Amniotic epithelial cell (primary cell): ENCODE data around the gene CYYR1.
A peak's percentile ranks its signal among the peaks of the same experiment; 100 is the strongest.
"Not testable (repeated sequence)": the region's sequence is repeated elsewhere in the genome, so short reads cannot be mapped to it uniquely, and the experiment has no call there.

Source experiments
- DNase-seq: peaks from one replicate; pipeline ENCODE4 v3.0.0-alpha.2; 2010; ENCODE audit warnings: low read depth

CYYR1 gene

DNA sequence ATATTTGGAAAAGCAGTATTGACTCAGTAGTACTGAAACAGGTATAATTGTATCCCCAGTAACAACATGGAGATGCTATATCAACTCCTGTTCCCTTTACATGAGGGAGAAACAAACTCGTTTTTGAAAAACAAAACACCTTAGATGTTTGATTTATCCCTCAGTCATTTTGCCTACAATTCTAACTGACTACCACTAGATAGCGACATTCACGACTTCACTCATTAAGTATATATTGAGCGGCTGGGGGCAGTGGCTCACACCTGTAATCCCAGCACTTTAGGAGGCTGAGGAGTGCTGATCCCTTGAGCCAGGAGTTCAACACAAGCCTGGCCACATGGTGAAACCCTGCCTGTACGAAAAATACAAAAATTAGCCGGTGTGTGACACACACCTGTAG lies 83.3 kb downstream of the CYYR1 start:
- DNase-seq: no peak

DNA sequence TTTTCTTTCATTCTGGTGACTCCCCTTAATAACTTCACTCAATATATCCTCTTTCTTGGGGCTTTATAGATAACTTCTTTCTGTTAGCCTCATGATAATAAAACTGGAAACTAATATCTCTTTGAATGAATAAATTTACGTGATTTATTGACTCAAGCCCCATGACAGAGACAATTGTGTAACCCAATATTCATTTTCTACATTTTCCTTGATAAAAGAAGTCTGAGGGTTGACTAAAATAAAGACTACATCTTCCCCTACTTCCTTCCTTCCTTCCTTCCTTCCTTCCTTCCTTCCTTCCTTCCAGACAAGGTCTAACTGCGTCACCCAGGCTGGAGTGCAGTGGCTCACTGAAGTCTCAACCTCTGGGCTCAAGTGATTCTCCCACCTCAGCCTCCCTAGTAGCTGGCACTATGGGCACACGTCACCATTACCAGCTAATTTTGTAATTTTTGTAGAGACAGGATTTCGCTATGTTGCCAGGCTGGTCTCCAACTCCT lies 85.1 kb downstream of the CYYR1 start:
- DNase-seq: no peak

DNA sequence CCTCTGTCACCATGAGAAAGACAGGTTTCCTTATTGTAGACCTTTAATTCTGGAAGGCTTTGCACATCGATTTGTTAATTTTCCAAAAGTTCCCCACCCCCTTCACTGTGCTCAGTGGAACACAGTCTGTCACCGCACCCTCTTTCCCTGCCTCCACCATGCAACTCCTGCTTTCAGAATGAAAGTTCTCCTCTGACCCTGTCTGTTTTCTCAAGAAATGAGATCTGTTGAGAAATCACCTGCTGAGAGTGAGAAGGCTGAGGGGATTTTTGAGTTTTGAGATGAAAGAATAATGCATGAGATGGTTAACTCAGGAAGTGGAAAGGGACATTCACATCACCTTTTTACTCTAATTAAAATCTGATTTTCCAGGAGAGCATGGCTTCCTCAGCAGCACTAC lies 99.6 kb downstream of the CYYR1 start:
- no peak for DNase-seq

DNA sequence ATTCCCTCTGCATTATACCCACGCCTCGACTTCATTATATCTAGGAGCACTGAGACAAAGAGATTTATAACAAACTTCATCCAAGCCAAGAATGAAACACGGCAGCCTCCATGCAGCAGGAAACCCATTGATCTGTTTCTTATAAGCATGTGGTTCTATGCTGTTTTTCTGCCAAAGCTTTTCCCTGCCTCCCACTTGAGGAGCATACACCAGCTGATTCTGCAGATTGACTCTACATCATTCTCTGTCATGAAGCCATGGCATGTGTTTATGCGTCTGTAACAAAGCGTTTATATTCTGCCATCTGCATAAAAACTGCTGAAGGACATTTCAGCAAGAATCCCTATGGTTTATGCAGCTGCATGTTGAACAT lies 102.0 kb downstream of the CYYR1 start:
- DNase-seq: no peak

DNA sequence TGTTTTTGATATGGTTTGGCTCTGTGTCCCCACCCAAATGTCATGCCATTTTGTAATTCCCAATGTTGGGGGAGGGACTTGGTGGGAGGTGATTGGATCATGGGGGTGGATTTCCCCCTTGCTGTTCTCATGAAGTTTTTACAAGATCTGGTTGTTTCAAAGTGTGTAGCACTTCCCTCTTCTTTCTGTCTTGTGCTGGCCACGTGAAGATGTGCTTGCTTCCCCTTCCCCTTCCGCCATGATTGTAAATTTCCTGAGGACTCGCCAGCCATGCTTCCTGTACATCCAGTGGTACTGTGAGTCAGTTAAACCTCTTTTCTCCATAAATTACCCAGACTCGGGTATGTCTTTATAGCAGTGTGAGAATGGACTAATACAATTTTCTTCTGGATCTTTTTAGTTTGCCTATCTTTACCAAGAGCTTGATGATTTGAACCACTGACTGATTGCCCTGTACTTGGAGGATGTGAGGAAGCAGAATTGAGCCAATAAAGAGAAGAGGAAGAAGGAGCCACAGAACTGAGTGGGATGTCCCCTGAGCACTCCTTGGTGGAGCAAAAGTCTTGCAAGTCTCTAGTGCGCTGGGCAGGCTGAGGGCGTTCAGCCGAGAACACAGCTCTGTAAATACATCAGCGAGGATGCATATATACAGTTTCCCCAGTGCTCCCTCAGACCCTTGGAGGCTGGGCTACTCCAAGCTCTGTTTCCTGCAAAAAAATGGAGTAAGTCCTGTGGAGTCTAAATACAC lies 102.6 kb downstream of the CYYR1 start:
- no peak for DNase-seq

DNA sequence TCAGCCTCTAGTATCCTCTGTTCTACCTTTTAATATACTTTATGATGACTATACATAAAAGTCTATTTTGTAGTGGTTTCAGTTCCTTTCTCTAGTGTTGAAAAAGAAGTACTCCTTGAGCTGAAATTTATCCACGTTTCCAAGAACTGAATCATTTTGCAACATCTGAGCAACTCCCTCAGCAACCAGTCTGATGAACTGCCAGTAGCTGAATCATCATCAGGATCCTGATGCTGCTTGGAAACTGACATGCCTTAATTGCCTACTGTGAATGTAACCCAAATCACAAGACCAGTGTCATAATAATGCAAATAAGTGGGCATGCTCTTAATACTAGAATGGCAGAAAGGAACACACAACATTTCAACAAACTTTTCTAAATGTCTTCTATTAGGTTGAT lies 103.3 kb downstream of the CYYR1 start:
- peak; percentile 85 for DNase-seq

DNA sequence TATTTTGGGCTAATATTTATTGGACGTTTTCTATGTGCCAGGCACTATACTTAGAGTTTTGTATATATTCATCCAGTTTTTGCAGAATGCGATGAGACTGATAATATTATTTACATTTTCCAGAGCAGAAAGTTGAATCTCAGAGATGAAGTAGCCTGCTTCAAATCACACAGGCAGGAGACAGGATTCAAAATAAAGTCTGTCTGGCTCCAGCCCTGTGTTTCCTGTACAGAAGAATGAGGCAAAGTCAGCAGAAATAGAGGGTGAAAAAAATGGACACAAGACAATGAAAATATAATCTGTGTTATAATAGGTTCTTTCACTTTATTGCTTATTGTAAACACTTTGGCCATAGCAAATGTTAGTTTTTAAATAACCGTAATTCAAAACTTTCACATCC lies 107.2 kb downstream of the CYYR1 start:
- no peak for DNase-seq

DNA sequence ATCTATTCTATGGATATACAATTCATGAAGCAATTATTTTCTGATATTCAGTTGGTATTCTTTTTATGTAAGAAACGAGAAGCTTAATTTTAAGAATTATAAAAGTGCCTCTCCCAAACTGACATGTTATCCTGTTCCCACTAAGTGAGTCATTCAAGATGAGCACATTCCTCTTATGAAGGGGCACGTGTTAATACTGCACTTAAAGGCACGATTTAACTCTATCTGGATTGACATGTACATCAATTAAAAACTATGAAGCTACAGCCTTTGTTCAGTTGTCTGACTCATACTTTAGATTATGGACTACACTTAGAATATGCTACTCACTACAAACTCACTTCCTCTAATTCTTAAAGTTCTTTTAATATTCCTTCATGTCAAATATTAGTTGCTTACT lies 111.6 kb downstream of the CYYR1 start:
- no peak for DNase-seq

DNA sequence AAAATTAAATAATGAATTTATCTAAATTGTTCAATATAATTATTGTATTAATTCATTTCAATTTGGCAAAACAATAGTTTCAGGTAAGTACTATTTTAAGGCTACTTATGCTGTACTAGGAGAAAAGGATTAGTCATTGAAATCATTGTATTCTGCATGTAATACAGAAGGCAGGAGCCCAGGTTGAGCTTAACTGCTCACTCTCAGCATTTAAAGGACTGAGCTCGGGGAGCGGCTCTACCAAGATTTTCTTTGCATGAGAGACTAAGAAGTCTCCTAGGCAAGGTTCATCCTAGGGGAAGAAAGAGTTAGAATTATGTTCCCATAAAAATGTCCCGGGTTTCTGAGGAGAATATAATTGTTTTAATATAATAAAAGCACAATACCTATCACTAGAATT lies 112.5 kb downstream of the CYYR1 start:
- DNase-seq: no peak

DNA sequence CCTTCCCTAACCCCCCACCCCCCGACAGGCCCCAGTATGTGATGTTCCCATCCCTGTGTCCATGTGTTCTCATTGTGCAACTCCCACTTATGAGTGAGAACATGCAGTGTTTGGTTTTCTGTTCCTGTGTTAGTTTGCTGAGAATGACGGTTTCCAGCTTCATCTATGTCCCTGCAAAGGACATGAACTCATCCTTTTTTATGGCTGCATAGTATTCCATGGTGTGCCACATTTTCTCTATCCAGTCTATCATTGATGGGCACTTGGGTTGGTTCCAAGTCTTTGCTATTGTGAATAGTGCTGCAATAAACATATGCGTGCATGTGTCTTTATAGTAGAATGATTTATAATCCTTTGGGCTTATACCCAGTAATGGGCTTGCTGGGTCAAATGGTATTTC lies 114.2 kb downstream of the CYYR1 start:
- DNase-seq: not testable (repeated sequence)

DNA sequence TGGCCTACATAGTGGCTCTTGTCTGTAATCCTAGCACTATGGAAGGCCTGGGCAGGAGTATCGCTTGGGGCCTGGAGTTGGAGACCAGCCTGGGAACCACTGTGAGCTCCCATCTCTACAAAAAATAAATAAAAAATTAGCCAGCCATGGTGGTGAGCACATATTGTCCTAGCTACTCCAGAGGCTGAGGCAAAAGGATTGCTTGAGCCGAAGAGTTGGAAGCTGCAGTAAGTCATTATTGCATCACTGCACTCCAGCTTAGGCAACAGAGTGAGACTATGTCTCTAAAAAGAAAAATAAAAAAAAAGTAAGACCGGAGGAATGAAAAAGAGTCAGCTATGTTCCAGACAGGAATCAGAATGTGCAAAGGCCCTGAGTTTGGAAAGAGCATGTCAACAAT lies 115.3 kb downstream of the CYYR1 start:
- DNase-seq: peak; percentile 81

DNA sequence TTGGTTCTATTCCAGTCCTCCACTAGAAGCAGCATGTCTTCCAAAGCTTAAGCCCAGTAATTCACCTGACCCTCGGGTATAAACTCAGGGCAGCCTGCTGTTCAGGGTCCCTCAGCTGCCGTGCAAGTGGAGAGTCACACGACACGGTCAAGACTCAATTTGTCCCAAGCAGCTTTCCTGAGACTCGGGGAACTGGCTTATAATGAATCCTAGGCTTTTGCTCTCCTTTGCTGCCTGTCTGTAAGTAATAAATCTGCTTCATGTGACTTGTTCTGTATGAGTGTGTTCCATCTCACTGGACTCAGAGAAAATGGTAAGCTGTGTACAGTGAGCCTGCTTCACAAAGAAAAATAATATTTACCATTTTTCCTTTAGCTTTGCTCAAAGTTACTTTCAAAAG lies 119.8 kb downstream of the CYYR1 start:
- no peak for DNase-seq

DNA sequence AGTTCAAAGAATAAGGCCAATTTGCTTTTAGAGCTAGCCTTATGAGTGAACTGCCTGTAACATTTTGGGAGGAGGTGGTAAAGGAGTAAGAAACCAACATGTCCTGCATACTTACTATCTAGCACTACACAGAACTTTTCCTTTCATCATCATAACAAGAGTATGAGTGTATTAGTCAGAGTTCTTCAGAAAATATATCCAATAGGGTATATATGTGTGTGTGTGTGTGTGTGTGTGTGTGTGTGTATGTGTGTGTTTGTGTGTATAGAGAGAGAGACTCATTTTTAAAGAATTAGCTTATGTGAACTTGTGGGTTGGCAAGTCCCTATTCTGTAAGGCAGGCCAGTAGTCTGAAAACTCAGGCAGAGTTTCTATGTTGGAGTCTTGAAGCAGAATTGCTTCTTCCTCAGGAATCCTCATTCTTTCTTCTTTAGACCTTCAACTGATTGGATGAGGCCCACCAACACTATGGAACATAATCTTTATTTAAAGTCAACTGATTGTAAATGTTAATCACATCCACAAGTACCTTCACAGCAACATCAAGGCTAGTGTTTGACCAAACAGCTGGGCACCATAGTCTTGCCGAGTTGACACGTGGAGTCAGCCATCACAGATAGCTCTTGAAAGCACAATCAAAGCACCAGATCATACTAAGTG lies 121.9 kb downstream of the CYYR1 start:
- no peak for DNase-seq

DNA sequence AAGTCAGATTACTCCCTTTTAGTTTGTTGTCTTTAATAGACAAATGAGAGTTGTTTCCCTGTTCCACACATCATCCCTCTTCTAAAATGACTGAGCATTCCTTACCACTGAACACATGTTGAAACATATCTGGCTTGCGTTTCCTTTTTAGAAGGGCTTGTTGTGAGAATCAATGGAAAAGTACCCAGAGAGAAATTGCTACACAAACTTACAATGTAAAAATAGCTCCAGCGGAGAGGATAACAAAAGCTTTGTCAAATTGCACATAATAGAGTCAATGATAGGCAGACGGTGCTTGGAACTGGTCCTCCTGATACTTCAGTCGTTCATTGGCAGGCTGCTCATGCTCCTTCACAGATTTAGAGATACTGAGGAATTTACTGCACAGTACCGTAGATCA lies 123.9 kb downstream of the CYYR1 start:
- peak; percentile 77 for DNase-seq

DNA sequence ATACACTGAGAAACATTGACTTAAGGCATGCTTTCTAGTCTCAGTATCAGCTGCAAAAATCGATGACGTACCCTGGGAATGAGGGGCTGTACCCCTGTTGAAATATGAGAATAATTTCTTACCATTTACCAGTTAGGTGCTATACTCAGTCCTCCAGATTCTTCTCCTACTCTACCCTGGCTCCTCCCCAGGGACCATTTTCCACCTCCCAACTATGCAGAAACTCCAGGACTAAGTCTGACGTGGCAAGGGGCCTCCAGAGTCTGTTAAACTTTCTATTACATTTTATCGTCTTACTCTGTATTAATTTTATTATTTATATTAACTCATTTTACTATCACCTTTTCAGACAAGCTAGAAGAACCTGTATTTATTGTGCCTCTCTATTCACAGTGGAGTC lies 124.3 kb downstream of the CYYR1 start:
- no peak for DNase-seq

DNA sequence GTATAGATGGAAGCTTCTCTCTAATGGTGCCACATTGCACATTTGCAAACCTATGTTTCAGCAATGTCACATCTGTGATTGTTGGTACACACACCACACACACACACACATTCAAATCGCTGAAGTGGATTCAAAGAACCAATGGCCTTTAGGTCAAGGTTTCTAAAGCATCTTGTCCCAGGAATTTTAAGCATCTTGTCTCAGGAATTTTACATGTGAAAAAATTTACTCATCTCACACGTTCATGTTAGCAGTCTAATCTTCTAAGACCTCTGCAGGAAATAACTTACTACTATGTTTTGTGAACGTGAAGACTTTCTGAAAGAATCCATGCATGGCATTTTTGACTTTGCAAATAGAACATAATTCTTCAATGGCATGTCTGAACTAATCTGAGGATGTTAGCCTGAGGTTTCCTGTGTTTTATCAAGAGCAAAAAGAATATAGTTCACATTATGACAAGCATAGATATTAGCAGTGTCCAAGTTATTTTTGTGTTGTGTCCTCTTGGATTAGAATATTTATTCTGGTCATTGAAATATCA lies 125.1 kb downstream of the CYYR1 start:
- peak; percentile 54 for DNase-seq

DNA sequence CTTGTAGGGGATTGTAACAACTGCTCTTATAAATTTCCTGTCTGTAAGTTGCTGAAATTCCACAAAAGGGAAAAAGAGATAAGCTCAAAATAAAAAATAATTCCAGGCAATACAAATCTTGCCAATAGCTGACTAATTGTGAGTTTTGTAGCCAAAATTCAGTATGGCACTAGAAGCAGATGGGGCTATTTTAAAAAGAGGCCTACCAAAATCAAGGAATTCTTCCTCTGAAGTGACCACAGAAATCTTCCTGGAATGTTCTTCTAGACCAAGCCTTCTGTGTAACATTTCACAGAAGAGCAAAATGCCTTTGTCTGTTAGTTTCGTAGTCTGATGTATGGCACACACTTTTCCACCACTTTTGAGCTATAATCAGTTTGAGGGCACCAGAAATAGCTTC lies 127.6 kb downstream of the CYYR1 start:
- peak; percentile 26 for DNase-seq

DNA sequence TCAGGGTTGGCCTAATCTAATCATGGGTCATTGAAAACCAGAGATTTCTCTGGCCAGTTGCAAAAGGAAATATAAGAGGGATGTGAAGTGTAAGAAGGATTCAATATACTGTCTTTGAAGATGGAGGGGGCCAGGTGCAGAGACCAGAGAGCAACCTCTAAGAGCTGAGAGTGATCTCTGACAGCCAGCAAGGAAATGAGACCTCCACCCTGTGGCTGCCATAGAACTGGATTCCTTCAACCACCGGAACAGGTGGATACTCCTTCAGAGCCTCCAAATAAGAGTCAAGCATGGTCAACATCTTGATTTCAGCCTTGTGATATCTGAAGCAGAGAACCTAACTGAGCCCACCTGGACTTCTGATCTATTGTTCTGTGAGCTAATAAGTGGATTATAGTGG lies 128.4 kb downstream of the CYYR1 start:
- no peak for DNase-seq

DNA sequence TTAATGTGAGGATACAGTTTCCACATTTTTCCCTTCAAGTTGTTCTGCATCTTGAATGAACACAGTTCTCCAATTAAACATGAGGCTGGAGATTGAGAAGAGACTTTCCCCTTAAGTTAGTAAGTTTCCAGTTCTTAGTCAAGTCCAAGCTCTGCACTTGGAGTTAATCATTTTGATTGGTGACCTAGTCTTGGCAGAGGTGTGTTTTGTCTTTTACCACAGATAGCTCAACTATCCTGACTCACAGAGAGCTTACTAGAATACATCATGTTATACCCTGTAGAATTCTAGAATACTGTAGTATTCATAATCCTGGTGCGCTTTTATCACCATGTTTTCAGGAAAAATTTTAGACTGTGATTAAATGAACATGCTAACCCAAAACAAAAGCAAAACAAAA lies 129.2 kb downstream of the CYYR1 start:
- peak; percentile 33 for DNase-seq

DNA sequence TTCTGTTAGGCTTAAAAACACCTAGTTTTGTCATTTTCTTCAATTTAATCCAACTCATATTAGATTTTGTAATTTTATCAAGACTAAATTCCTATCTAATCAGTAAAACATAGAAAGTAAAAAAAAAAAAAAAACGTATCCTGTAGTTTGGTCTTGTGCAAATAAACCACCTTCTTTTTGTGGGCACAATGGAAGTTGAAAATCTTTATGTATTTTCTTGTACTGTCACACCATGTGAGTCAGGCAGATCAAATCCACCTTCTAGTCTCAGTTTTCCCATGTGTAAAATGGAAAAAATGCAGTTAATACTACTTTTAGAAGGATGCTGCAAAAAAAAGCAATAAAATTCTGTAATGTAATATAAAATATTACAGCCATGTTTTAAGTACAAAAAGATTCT lies 129.8 kb downstream of the CYYR1 start:
- no peak for DNase-seq

DNA sequence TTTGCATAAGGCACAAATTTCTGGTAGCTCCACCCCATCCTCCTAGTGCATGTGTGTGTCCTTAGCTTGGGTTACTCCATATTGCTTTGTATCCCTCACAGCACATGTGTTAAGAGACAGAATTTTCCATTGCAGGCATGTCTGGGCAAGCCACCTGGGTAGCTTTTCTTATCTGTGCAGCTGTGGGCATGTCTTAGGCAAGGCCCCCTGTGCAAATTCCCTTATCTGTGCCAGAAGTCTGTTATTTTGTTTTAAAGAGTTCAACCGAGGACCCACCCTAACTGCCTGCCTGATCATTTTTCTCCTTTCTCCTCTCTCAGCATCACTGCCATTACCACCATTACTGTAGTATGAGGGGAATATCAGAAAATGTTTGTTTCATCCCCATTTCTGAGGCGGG lies 131.9 kb downstream of the CYYR1 start:
- DNase-seq: no peak

DNA sequence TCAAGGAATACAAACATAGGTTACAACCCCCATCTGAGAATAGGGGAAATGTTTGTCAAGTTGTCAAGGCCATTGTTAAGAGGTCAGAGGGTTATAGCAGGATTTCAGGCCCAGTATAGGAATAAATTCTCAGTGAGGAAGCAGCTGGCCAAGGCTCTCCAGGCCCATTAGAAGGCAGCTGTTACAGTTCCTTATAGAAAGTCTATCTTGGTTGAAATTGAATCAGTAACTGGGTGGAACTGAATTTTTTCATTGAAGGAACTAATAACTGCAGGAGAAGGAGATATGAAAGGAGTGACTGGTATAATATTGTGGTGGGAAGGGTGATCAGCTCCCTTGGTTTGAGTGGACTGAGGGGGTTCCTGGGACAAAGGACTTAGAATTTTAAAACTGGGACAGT lies 134.1 kb downstream of the CYYR1 start:
- DNase-seq: no peak

DNA sequence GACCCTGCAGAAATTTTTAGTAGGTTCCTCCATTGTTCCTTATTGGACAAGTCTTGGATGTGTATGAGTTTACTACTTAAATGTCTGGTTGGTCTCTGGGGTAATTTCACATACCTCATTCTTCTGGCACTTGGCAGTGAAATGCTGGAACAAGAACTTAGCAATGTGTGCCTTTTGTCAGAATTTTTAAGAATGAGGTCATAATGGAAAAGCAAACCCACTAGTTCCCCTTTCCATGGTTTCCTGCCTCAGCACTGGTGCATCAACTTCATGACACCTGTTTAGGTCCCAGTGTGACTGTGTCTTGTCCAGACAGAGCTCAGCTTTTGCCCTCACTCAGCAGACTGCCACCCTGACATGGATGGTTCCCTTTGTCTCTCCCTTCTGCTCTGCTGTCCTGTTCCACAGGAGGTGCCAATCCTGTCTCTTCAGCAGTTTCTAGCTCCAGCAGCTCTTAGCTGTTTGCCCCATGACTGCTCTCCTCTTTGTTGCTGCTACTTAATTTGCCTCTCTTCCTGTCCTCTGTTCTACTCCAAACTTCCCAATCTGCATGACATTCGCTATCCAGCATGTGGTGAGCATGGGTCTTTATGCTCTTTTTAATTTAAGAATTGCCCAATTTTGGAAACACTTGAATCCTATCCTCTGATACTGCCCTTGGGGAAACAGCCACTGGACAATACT lies 135.6 kb downstream of the CYYR1 start:
- DNase-seq: no peak
